GM23338 (cell line): ENCODE results near the gene SRPK1. TPM values are rescaled to one million over a fixed set of nuclear protein-coding genes. Genes with fewer than 3 reads are reported as not detected.
"Not testable (repeated sequence)": the region's sequence is repeated elsewhere in the genome, so short reads cannot be mapped to it uniquely, and the experiment has no call there.

Experiments used
- ATAC-seq: fragments of 200-7000 bp; cut with Tn5 transposase; 3 replicates; pipeline ENCODE4 v1.9.1; 2020
- DNase-seq: peaks from one replicate; pipeline ENCODE4 v3.0.0-alpha.2; 2015; ENCODE audit warnings: low spot score
- H2AFZ ChIP-seq: fragments of 200-600 bp; sonication (generic); 2 replicates; pipeline ENCODE4 v1.8.0; 2016; ENCODE audit warnings: antibody characterized with exemption, mild to moderate bottlenecking, moderate library complexity
- H3F3A ChIP-seq: fragments of 200-600 bp; sonication (generic); replicated peaks from 2 replicates; pipeline ENCODE4 v1.8.0; 2017; ENCODE audit warnings: antibody characterized with exemption, mixed run types, low read depth
- H3K27ac ChIP-seq: fragments of 200-600 bp; sonication (generic); 2 replicates; pipeline ENCODE4 v1.6.1; 2016; ENCODE audit warnings: low read depth
- H3K27me3 ChIP-seq: fragments of 200-600 bp; sonication (generic); 2 replicates; pipeline ENCODE4 v1.8.0; 2016; ENCODE audit warnings: mild to moderate bottlenecking, mixed run types, moderate library complexity; ENCODE audit not compliant: insufficient read depth
- H3K36me3 ChIP-seq: fragments of 200-600 bp; sonication (generic); 2 replicates; pipeline ENCODE4 v1.8.0; 2016; ENCODE audit warnings: mild to moderate bottlenecking; ENCODE audit not compliant: insufficient read depth
- H3K4me1 ChIP-seq: fragments of 200-600 bp; sonication (generic); 2 replicates; pipeline ENCODE4 v1.8.0; 2016; ENCODE audit warnings: mild to moderate bottlenecking, moderate library complexity; ENCODE audit not compliant: insufficient read depth
- H3K4me2 ChIP-seq: fragments of 200-600 bp; sonication (generic); 2 replicates; pipeline ENCODE4 v1.7.1; 2017; ENCODE audit warnings: mixed run types
- H3K4me3 ChIP-seq: fragments of 200-600 bp; sonication (generic); 2 replicates; pipeline ENCODE4 v1.6.1; 2016; ENCODE audit warnings: mixed run types
- H3K79me2 ChIP-seq: fragments of 200-600 bp; sonication (generic); replicated peaks from 2 replicates; pipeline ENCODE4 v1.8.0; 2017; ENCODE audit warnings: mild to moderate bottlenecking; ENCODE audit not compliant: insufficient read depth
- H3K9me2 ChIP-seq: fragments of 200-600 bp; sonication (generic); 2 replicates; pipeline ENCODE4 v1.8.0; 2017; ENCODE audit not compliant: insufficient read depth
- H4K20me1 ChIP-seq: fragments of 200-600 bp; sonication (generic); replicated peaks from 2 replicates; pipeline ENCODE4 v1.8.0; 2017; ENCODE audit warnings: mild to moderate bottlenecking; ENCODE audit not compliant: insufficient read depth
- H3K27ac Mint-ChIP-seq: 2 replicates; pipeline ENCODE4 v1.8.0; 2020; ENCODE audit warnings: inconsistent platforms, mild to moderate bottlenecking, moderate library complexity, mixed read lengths
- H3K27me3 Mint-ChIP-seq: 3 replicates; pipeline ENCODE4 v1.8.0; 2022; ENCODE audit warnings: low read depth, mild to moderate bottlenecking, moderate library complexity, mixed read lengths, inconsistent platforms; ENCODE audit not compliant: insufficient read depth, poor library complexity
- H3K36me3 Mint-ChIP-seq: 3 replicates; pipeline ENCODE4 v1.8.0; 2021; ENCODE audit warnings: low read depth, mild to moderate bottlenecking, inconsistent platforms, moderate library complexity, mixed read lengths
- H3K4me1 Mint-ChIP-seq: 3 replicates; pipeline ENCODE4 v1.8.0; 2020; ENCODE audit warnings: mild to moderate bottlenecking, inconsistent platforms, mixed read lengths
- H3K4me3 Mint-ChIP-seq: 3 replicates; pipeline ENCODE4 v1.8.0; 2021; ENCODE audit warnings: moderate library complexity, mild to moderate bottlenecking, inconsistent platforms, mixed read lengths
- H3K9me3 Mint-ChIP-seq: 3 replicates; pipeline ENCODE4 v1.8.0; 2020; ENCODE audit warnings: moderate library complexity, mild to moderate bottlenecking, inconsistent platforms, mixed read lengths
- CREB1 ChIP-seq: fragments of 250-450 bp; sonication (Bioruptor Pico); IDR thresholded peaks from 2 replicates; pipeline ENCODE4 v1.5.0; 2020; ENCODE audit warnings: low read depth, mild to moderate bottlenecking, moderate library complexity
- ETS1 ChIP-seq: IDR thresholded peaks from 2 replicates; pipeline ENCODE4 v1.6.1; 2016; ENCODE audit warnings: antibody characterized with exemption
- EZH2 ChIP-seq: fragments of 200-600 bp; sonication (generic); IDR thresholded peaks from one replicate; pipeline ENCODE4 v1.8.0; 2017; ENCODE audit warnings: antibody characterized with exemption, mild to moderate bottlenecking, low read depth; ENCODE audit not compliant: unreplicated experiment
- EZH2phosphoT487 ChIP-seq: fragments of 200-600 bp; sonication (generic); IDR thresholded peaks from one replicate; pipeline ENCODE4 v1.8.1; 2018; ENCODE audit warnings: antibody characterized with exemption; ENCODE audit not compliant: unreplicated experiment
- JUNB ChIP-seq: IDR thresholded peaks from one replicate; pipeline ENCODE4 v1.6.1; 2016; ENCODE audit warnings: antibody characterized with exemption; ENCODE audit not compliant: unreplicated experiment
- NANOG ChIP-seq: IDR thresholded peaks from 2 replicates; pipeline ENCODE4 v1.6.1; 2016; ENCODE audit warnings: antibody characterized with exemption, borderline replicate concordance
- POLR2AphosphoS5 ChIP-seq: IDR thresholded peaks from 2 replicates; pipeline ENCODE4 v1.6.1; 2016; ENCODE audit warnings: antibody characterized with exemption, low read depth
- STAT1 ChIP-seq: IDR thresholded peaks from one replicate; pipeline ENCODE4 v1.6.1; 2016; ENCODE audit warnings: antibody characterized with exemption; ENCODE audit not compliant: unreplicated experiment
- ZNF114 ChIP-seq: fragments of 250-450 bp; sonication (Bioruptor Pico); IDR thresholded peaks from 2 replicates; pipeline ENCODE4 v1.5.0; 2020; ENCODE audit warnings: mild to moderate bottlenecking, moderate library complexity
- ZNF331 ChIP-seq: fragments of 250-450 bp; sonication (Bioruptor Pico); IDR thresholded peaks from 2 replicates; pipeline ENCODE4 v1.5.0; 2020; ENCODE audit warnings: low read depth, mild to moderate bottlenecking, moderate library complexity
- polyA plus RNA-seq: library from polyadenylated mRNA; unstranded; fragments of >200 nt; fragmentation: Nextera tagmentation; extraction: Ambion mirVana; gene quantifications from 2 replicates; pipeline ENCODE4 v1.2.1, GENCODE V29; 2016
- total RNA-seq: library from RNA; depleted of rRNA; stranded (reverse); fragments of >200 nt; shearing (Covaris generic); gene quantifications from 2 replicates; pipeline ENCODE4 v1.2.3, GENCODE V29; 2014
- TF ChIP-seq, protein P1 (sequence below): fragments of 250-450 bp; sonication (Bioruptor Pico); IDR thresholded peaks from 2 replicates; pipeline ENCODE4 v1.5.0; 2020; ENCODE audit warnings: mild to moderate bottlenecking, moderate library complexity
- TF ChIP-seq, protein P2 (sequence below), 2 experiments: fragments of 200-600 bp in 1 of 2; sonication (generic) in 1 of 2; conservative IDR thresholded peaks; 2 replicates each; pipeline versions ENCODE4 v1.5.1 to v1.6.1; 2016 to 2017; ENCODE audit warnings: antibody characterized with exemption in 2 of 2, low read depth in 2 of 2, mild to moderate bottlenecking in 2 of 2, moderate library complexity in 1 of 2

Gene SRPK1
- total and polyA plus RNA-seq, 2 experiments from 2014 or later = 175 to 202 TPM

GRCh38 chr6:35939259-35939658 is 18.4 kb upstream of the SRPK1 start:
- peaks cover 16% of the 10 kb centered on the region for H3K9me3 Mint-ChIP-seq
- H3K36me3 Mint-ChIP-seq = not testable (repeated sequence)

DNA sequence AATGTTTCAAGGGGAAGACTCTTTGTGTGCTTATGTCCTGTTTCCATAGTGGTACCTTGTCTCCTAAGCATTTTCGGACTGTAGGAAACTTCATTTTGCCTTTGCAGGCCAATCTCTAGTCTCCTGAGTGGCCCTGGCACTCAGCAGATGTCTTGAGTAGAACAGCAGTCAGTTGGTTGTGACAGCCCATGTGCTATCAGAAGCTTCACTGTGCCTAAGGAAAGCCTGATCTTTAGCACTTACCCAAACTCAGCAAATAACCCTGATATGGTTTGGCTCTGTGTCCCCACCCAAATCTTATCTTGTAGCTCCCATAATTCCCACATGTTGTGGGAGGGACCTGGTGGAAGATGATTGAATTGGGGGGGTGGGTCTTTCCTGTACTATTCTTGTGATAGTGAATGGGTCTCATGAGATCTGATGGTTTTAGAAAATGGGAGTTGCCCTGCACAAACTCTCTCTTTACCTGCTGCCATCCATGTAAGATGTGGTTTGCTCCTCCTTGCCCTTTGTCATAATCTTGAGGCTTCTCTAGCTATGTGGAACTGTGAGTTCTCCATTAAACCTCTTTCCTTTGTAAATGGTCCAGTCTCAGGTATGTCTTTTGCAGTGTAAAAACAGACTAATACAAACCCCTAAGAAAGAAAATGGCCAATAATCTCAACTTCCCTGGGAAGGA is 15.9 kb upstream of the SRPK1 start:
- Histone ChIP-seq H3K36me3 (no peaks in the 10 kb centered on the region), H2AFZ (no peak overlapping the region), H4K20me1 (no peaks in the 10 kb centered on the region), H3K27me3 (no peaks in the 10 kb centered on the region), H3K79me2 (no peaks in the 10 kb centered on the region), H3K4me1 (no peaks in the 10 kb centered on the region), H3K27ac (no peak overlapping the region), H3K4me3 (no peak overlapping the region), H3F3A (no peaks in the 10 kb centered on the region), H3K9me2 (peaks cover 13% of the 10 kb centered on the region), H3K4me2 (no peak overlapping the region)
- no peak for DNase-seq
- no peaks in the 10 kb centered on the region for H3K4me1 Mint-ChIP-seq
- H3K4me3 Mint-ChIP-seq = no peak overlapping the region
- no peak for ATAC-seq
- H3K27ac Mint-ChIP-seq = no peak overlapping the region
- peaks cover 3% of the 10 kb centered on the region for H3K27me3 Mint-ChIP-seq
- peaks cover 3% of the 10 kb centered on the region; the same call in 2 of the 3 replicates for H3K36me3 Mint-ChIP-seq
- H3K9me3 Mint-ChIP-seq = peaks cover 16% of the 10 kb centered on the region
- TF ChIP-seq POLR2AphosphoS5 = no peak
- no peak for TF ChIP-seq ZNF331 (CRISPR knock-in tag)
- TF ChIP-seq EZH2phosphoT487 = no peak
- no peak for TF ChIP-seq STAT1
- no peak for TF ChIP-seq JUNB
- no peak for TF ChIP-seq ZNF114 (CRISPR knock-in tag)
- TF ChIP-seq, protein P1, sequence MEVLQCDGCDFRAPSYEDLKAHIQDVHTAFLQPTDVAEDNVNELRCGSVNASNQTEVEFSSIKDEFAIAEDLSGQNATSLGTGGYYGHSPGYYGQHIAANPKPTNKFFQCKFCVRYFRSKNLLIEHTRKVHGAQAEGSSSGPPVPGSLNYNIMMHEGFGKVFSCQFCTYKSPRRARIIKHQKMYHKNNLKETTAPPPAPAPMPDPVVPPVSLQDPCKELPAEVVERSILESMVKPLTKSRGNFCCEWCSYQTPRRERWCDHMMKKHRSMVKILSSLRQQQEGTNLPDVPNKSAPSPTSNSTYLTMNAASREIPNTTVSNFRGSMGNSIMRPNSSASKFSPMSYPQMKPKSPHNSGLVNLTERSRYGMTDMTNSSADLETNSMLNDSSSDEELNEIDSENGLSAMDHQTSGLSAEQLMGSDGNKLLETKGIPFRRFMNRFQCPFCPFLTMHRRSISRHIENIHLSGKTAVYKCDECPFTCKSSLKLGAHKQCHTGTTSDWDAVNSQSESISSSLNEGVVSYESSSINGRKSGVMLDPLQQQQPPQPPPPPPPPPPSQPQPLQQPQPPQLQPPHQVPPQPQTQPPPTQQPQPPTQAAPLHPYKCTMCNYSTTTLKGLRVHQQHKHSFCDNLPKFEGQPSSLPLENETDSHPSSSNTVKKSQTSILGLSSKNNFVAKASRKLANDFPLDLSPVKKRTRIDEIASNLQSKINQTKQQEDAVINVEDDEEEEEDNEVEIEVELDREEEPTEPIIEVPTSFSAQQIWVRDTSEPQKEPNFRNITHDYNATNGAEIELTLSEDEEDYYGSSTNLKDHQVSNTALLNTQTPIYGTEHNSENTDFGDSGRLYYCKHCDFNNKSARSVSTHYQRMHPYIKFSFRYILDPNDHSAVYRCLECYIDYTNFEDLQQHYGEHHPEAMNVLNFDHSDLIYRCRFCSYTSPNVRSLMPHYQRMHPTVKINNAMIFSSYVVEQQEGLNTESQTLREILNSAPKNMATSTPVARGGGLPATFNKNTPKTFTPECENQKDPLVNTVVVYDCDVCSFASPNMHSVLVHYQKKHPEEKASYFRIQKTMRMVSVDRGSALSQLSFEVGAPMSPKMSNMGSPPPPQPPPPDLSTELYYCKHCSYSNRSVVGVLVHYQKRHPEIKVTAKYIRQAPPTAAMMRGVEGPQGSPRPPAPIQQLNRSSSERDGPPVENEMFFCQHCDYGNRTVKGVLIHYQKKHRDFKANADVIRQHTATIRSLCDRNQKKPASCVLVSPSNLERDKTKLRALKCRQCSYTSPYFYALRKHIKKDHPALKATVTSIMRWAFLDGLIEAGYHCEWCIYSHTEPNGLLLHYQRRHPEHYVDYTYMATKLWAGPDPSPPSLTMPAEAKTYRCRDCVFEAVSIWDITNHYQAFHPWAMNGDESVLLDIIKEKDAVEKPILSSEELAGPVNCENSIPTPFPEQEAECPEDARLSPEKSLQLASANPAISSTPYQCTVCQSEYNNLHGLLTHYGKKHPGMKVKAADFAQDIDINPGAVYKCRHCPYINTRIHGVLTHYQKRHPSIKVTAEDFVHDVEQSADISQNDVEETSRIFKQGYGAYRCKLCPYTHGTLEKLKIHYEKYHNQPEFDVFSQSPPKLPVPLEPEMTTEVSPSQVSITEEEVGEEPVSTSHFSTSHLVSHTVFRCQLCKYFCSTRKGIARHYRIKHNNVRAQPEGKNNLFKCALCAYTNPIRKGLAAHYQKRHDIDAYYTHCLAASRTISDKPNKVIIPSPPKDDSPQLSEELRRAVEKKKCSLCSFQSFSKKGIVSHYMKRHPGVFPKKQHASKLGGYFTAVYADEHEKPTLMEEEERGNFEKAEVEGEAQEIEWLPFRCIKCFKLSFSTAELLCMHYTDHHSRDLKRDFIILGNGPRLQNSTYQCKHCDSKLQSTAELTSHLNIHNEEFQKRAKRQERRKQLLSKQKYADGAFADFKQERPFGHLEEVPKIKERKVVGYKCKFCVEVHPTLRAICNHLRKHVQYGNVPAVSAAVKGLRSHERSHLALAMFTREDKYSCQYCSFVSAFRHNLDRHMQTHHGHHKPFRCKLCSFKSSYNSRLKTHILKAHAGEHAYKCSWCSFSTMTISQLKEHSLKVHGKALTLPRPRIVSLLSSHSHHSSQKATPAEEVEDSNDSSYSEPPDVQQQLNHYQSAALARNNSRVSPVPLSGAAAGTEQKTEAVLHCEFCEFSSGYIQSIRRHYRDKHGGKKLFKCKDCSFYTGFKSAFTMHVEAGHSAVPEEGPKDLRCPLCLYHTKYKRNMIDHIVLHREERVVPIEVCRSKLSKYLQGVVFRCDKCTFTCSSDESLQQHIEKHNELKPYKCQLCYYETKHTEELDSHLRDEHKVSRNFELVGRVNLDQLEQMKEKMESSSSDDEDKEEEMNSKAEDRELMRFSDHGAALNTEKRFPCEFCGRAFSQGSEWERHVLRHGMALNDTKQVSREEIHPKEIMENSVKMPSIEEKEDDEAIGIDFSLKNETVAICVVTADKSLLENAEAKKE (CRISPR knock-in tag) = no peak
- TF ChIP-seq CREB1 (CRISPR knock-in tag) = no peak
- TF ChIP-seq EZH2 = no peak
- no peak for TF ChIP-seq NANOG
- TF ChIP-seq ETS1 = no peak

More at GRCh38 chr6:35939259-35939658, 18.4 kb upstream of the SRPK1 start:
- H3K79me2 ChIP-seq, H3K4me1 Mint-ChIP-seq, H3F3A ChIP-seq, H3K4me3 Mint-ChIP-seq, DNase-seq, H3K27me3 ChIP-seq, H3K4me1 ChIP-seq, H3K27ac Mint-ChIP-seq, H4K20me1 ChIP-seq, H3K4me2 ChIP-seq, ATAC-seq, H3K27ac ChIP-seq, H3K36me3 ChIP-seq, H2AFZ ChIP-seq, H3K9me2 ChIP-seq, H3K4me3 ChIP-seq, H3K27me3 Mint-ChIP-seq: not testable (repeated sequence)
- TF ChIP-seq, protein P2, sequence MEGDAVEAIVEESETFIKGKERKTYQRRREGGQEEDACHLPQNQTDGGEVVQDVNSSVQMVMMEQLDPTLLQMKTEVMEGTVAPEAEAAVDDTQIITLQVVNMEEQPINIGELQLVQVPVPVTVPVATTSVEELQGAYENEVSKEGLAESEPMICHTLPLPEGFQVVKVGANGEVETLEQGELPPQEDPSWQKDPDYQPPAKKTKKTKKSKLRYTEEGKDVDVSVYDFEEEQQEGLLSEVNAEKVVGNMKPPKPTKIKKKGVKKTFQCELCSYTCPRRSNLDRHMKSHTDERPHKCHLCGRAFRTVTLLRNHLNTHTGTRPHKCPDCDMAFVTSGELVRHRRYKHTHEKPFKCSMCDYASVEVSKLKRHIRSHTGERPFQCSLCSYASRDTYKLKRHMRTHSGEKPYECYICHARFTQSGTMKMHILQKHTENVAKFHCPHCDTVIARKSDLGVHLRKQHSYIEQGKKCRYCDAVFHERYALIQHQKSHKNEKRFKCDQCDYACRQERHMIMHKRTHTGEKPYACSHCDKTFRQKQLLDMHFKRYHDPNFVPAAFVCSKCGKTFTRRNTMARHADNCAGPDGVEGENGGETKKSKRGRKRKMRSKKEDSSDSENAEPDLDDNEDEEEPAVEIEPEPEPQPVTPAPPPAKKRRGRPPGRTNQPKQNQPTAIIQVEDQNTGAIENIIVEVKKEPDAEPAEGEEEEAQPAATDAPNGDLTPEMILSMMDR (conservative IDR thresholded peaks at IDR 0.05; ENCODE audit: low read depth in 2 of 2) = peak; percentile 30 to 53; a peak in 3 of 4 replicates
